OCI-LY1 (cell line): ENCODE measurements around the gene GPI.

Experiments used
- H2AFZ ChIP-seq: fragments of 200-600 bp; sonication (generic), shearing (Covaris generic); 2 replicates; pipeline ENCODE4 v1.6.0; 2014; ENCODE audit warnings: antibody characterized with exemption, mild to moderate bottlenecking, low read length
- H3F3A ChIP-seq: fragments of 200-600 bp; sonication (generic), shearing (Covaris generic); 2 replicates; pipeline ENCODE4 v1.6.0; 2014; ENCODE audit warnings: mild to moderate bottlenecking, antibody characterized with exemption, low read length, moderate library complexity; ENCODE audit not compliant: insufficient read depth
- H3K27ac ChIP-seq: fragments of 200-600 bp; sonication (generic); 2 replicates; pipeline ENCODE4 v1.5.1; 2014; ENCODE audit warnings: low read length, mixed run types, mild to moderate bottlenecking, low read depth; ENCODE audit not compliant: poor library complexity, severe bottlenecking
- H3K27me3 ChIP-seq: fragments of 200-600 bp; sonication (generic); 2 replicates; pipeline ENCODE4 v1.6.0; 2014; ENCODE audit warnings: antibody characterized with exemption, mild to moderate bottlenecking, low read length, moderate library complexity; ENCODE audit not compliant: insufficient read depth
- H3K36me3 ChIP-seq: fragments of 200-600 bp; sonication (generic); 2 replicates; pipeline ENCODE4 v1.6.1; 2014; ENCODE audit warnings: mild to moderate bottlenecking, antibody characterized with exemption, low read length, moderate library complexity, mixed read lengths; ENCODE audit not compliant: insufficient read depth
- H3K4me1 ChIP-seq: fragments of 200-600 bp; sonication (generic); 2 replicates; pipeline ENCODE4 v1.5.1; 2014; ENCODE audit warnings: mild to moderate bottlenecking, low read length, moderate library complexity; ENCODE audit not compliant: insufficient read depth, severe bottlenecking
- H3K4me2 ChIP-seq: fragments of 200-600 bp; sonication (generic), shearing (Covaris generic); 2 replicates; pipeline ENCODE4 v1.6.1; 2014; ENCODE audit warnings: low read length
- H3K4me3 ChIP-seq: fragments of 200-600 bp; sonication (generic); 2 replicates; pipeline ENCODE4 v1.5.1; 2014; ENCODE audit warnings: low read length, low read depth, mild to moderate bottlenecking, mixed read lengths; ENCODE audit not compliant: poor library complexity, severe bottlenecking
- H3K79me2 ChIP-seq: fragments of 200-600 bp; shearing (Covaris generic); 2 replicates; pipeline ENCODE4 v1.6.1; 2016; ENCODE audit warnings: mixed run types, low read length, mixed read lengths; ENCODE audit not compliant: insufficient read depth
- H3K9ac ChIP-seq: fragments of 200-600 bp; sonication (generic), shearing (Covaris generic); 2 replicates; pipeline ENCODE4 v1.6.1; 2014; ENCODE audit warnings: mild to moderate bottlenecking, low read length, mixed read lengths
- H3K9me2 ChIP-seq: fragments of 200-600 bp; sonication (generic), shearing (Covaris generic); 2 replicates; pipeline ENCODE4 v1.6.1; 2014; ENCODE audit warnings: low read depth, mild to moderate bottlenecking, low read length, mixed read lengths
- H3K9me3 ChIP-seq: fragments of 200-600 bp; shearing (Covaris generic); 2 replicates; pipeline ENCODE4 v1.6.1; 2014; ENCODE audit warnings: low read length, mixed read lengths
- H4K20me1 ChIP-seq: fragments of 200-600 bp; sonication (generic), shearing (Covaris generic); 2 replicates; pipeline ENCODE4 v1.6.0; 2016; ENCODE audit warnings: mild to moderate bottlenecking, low read length; ENCODE audit not compliant: insufficient read depth
- CTCF ChIP-seq: fragments of 200-600 bp; sonication (generic), shearing (Covaris generic); IDR thresholded peaks from 2 replicates; pipeline ENCODE4 v1.5.1; 2017; ENCODE audit warnings: mild to moderate bottlenecking, antibody characterized with exemption, low read length, moderate library complexity, mixed read lengths
- EZH2 ChIP-seq: fragments of 200-600 bp; sonication (generic), shearing (Covaris generic); IDR thresholded peaks from 2 replicates; pipeline ENCODE4 v1.8.0; 2017; ENCODE audit warnings: borderline replicate concordance, mixed run types, mild to moderate bottlenecking, antibody characterized with exemption, low read length, moderate library complexity, mixed read lengths

Gene GPI

GRCh38 chr19:34337739-34338138 lies 27.3 kb upstream of the GPI start:
- H3F3A ChIP-seq: no peaks in the 10 kb centered on the region
- no peak overlapping the region for H3K4me3 ChIP-seq
- peaks cover 18% of the 10 kb centered on the region; the same call in 1 of the 2 replicates for H3K36me3 ChIP-seq
- no peak overlapping the region for H3K9ac ChIP-seq
- no peaks in the 10 kb centered on the region for H3K9me3 ChIP-seq
- no peaks in the 10 kb centered on the region for H4K20me1 ChIP-seq
- H3K9me2 ChIP-seq: no peaks in the 10 kb centered on the region
- H3K27ac ChIP-seq: no peak overlapping the region
- H3K4me1 ChIP-seq: no peaks in the 10 kb centered on the region
- H3K79me2 ChIP-seq: no peaks in the 10 kb centered on the region
- no peak overlapping the region for H2AFZ ChIP-seq
- no peak overlapping the region for H3K4me2 ChIP-seq
- TF ChIP-seq EZH2 (no peak), CTCF (no peak)
- H3K27me3 ChIP-seq: no peaks in the 10 kb centered on the region

- peaks cover 18% of the 10 kb centered on the region; the same call in 1 of the 2 replicates for H3K36me3 ChIP-seq
- no peaks in the 10 kb centered on the region for H4K20me1 ChIP-seq
- H3K27ac ChIP-seq: no peak overlapping the region
- no peaks in the 10 kb centered on the region for H3F3A ChIP-seq
- no peak overlapping the region for H3K4me3 ChIP-seq
- H3K79me2 ChIP-seq: no peaks in the 10 kb centered on the region
- TF ChIP-seq CTCF: no peak
- no peak for TF ChIP-seq EZH2
- no peaks in the 10 kb centered on the region for H3K27me3 ChIP-seq
- no peaks in the 10 kb centered on the region for H3K9me2 ChIP-seq
- H3K9me3 ChIP-seq: no peaks in the 10 kb centered on the region
- no peaks in the 10 kb centered on the region for H3K4me1 ChIP-seq
- no peak overlapping the region for H2AFZ ChIP-seq
- H3K9ac ChIP-seq: no peak overlapping the region
- no peak overlapping the region for H3K4me2 ChIP-seq
Observed at GRCh38 chr19:34341935-34342680, 22.9 kb upstream of the GPI start.

- Histone ChIP-seq H3K36me3 (peaks cover 18% of the 10 kb centered on the region; the same call in 1 of the 2 replicates), H4K20me1 (no peaks in the 10 kb centered on the region)
Observed at GRCh38 chr19:34343751-34344150, 21.2 kb upstream of the GPI start.

More at GRCh38 chr19:34343751-34344150, 21.2 kb upstream of the GPI start:
- H3K27me3 ChIP-seq: no peaks in the 10 kb centered on the region
- H3K4me1 ChIP-seq: no peaks in the 10 kb centered on the region
- H3F3A ChIP-seq: no peaks in the 10 kb centered on the region
- no peaks in the 10 kb centered on the region for H3K9me2 ChIP-seq
- no peak overlapping the region for H3K9ac ChIP-seq
- H3K27ac ChIP-seq: no peak overlapping the region
- H3K9me3 ChIP-seq: no peaks in the 10 kb centered on the region
- H3K4me2 ChIP-seq: no peak overlapping the region
- TF ChIP-seq CTCF (no peak), EZH2 (no peak)
- no peak overlapping the region for H3K4me3 ChIP-seq
- H2AFZ ChIP-seq: no peak overlapping the region
- H3K79me2 ChIP-seq: no peaks in the 10 kb centered on the region
